Peyer's patch (tissue), 4 donors: ENCODE data around the gene FHIP2A. TPM values are rescaled to one million over a fixed set of nuclear protein-coding genes. Genes with fewer than 3 reads are reported as not detected.

ENCODE experiments used
- DNase-seq, 3 donors: peaks; one replicate each; pipeline ENCODE4 v3.0.0-alpha.2; 2017 to 2019
- H3K27ac ChIP-seq, 4 donors: fragments of 200-600 bp; sonication (generic); one replicate each; pipeline ENCODE4 v1.5.1; 2016 to 2019
- H3K27me3 ChIP-seq, 2 donors: fragments of 200-600 bp; sonication (generic); one replicate each; pipeline ENCODE4 v1.5.1; 2019
- H3K36me3 ChIP-seq, 3 donors: fragments of 200-600 bp; sonication (generic); one replicate each; pipeline ENCODE4 v1.5.1; 2016 to 2019
- H3K4me1 ChIP-seq, 4 donors: fragments of 200-600 bp; sonication (generic); one replicate each; pipeline ENCODE4 v1.5.1; 2016 to 2019
- H3K4me3 ChIP-seq, 4 donors: fragments of 200-600 bp; sonication (generic); 1 replicate in 3 of 4; 2 replicates in 1 of 4; pipeline ENCODE4 v1.5.1; 2016 to 2019; ENCODE audit warnings: mild to moderate bottlenecking in 1 of 4
- H3K9me3 ChIP-seq, 4 donors: fragments of 200-600 bp; sonication (generic); one replicate each; pipeline ENCODE4 v1.5.1; 2016 to 2019; ENCODE audit warnings: mild to moderate bottlenecking in 1 of 4
- POLR2A ChIP-seq, 2 donors: fragments of 450-650 bp; IDR thresholded peaks; one replicate each; pipeline ENCODE4 v1.5.1; 2017; ENCODE audit warnings: antibody characterized with exemption in 2 of 2, mild to moderate bottlenecking in 2 of 2, moderate library complexity in 2 of 2
- total RNA-seq, 4 donors: library from RNA; depleted of rRNA; stranded (reverse); fragments of >200 nt; gene quantifications; one replicate each; pipeline ENCODE4 v1.1.0, GENCODE V29; 2016
- TF ChIP-seq, protein P1 (sequence below), 6 experiments: fragments of 450-650 bp in 4 of 6; fragments of 200-600 bp in 2 of 6; sonication (generic) in 1 of 6; IDR thresholded peaks; one replicate each; pipeline ENCODE4 v1.5.1; 2017 to 2019; ENCODE audit warnings: antibody characterized with exemption in 6 of 6, mild to moderate bottlenecking in 3 of 6, moderate library complexity in 1 of 6

FHIP2A gene
- total RNA-seq, 4 donors from 2014 or later = 21.9 to 30.2 (median 26.8) TPM

DNA sequence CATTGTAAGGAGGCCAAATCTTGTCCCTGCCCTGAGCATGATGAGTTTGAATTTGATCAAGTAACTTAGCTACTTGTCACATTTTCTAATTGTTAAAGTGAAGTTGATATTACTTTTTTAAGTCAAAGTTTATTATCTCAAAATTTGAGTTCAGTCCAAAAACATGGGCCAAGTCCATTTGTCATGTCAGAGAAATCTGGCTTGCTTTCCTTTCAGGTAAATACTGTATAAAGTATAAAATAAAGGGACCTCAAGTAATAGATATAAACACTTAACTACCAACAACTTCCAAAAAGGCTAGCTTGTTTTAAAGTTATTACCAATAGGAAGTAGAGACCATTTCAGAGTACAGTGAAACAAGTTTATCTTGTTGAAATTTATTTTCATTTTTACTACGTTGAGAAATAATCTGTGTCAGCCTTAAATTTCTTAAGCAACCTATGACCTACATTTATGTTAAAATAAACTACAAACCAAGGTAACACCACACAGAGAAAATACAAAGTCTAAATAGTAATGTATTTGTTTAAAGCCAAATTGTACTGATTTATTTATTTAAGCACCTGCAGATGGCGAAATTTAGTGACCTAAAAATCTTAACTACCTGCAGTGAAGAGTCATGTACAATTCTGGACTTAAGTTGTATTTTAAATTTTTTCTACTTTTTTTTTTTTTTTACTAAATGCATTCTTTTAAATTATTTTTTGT is 36.5 kb downstream of the FHIP2A start:
- Histone ChIP-seq H3K4me3 (no peak overlapping the region), H3K36me3 (peaks cover 0 to 68% (median 0%) of the 10 kb centered on the region in 3 donors), H3K27me3 (no peaks in the 10 kb centered on the region), H3K27ac (no peak overlapping the region), H3K4me1 (no peaks in the 10 kb centered on the region), H3K9me3 (no peaks in the 10 kb centered on the region)
- TF ChIP-seq POLR2A (IDR thresholded peaks at IDR 0.05) = no peak
- TF ChIP-seq, protein P1, sequence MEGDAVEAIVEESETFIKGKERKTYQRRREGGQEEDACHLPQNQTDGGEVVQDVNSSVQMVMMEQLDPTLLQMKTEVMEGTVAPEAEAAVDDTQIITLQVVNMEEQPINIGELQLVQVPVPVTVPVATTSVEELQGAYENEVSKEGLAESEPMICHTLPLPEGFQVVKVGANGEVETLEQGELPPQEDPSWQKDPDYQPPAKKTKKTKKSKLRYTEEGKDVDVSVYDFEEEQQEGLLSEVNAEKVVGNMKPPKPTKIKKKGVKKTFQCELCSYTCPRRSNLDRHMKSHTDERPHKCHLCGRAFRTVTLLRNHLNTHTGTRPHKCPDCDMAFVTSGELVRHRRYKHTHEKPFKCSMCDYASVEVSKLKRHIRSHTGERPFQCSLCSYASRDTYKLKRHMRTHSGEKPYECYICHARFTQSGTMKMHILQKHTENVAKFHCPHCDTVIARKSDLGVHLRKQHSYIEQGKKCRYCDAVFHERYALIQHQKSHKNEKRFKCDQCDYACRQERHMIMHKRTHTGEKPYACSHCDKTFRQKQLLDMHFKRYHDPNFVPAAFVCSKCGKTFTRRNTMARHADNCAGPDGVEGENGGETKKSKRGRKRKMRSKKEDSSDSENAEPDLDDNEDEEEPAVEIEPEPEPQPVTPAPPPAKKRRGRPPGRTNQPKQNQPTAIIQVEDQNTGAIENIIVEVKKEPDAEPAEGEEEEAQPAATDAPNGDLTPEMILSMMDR (IDR thresholded peaks at IDR 0.05) = no peak
- DNase-seq = no peak

DNA sequence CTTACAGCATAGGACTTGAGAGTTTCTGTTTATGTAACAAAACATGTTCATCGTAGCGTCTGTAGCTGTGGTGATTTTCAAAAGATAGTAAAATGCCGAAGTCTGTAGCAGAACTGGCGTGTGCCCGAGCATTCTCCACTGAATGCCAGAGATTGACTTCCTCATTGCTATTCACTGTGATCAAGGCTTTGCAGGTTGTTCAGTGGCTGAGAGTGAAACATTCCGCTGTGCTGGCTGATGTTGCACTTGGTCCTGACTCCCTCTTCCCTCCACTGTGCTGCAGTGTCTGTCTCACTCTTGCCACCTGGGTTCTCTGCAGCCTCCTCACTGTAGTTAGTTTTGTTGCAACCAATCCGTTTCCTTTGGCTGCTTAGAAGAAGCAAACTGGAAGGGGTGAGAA is 37.6 kb downstream of the FHIP2A start:
- H3K27ac ChIP-seq = no peak overlapping the region
- H3K4me1 ChIP-seq = no peaks in the 10 kb centered on the region
- no peak for DNase-seq
- H3K4me3 ChIP-seq = no peak overlapping the region
- H3K9me3 ChIP-seq = no peaks in the 10 kb centered on the region
- H3K27me3 ChIP-seq = no peaks in the 10 kb centered on the region
- TF ChIP-seq POLR2A (IDR thresholded peaks at IDR 0.05) = no peak
- TF ChIP-seq, protein P1 (IDR thresholded peaks at IDR 0.05) = no peak
- peaks cover 0 to 78% (median 2%) of the 10 kb centered on the region in 3 donors for H3K36me3 ChIP-seq

DNA sequence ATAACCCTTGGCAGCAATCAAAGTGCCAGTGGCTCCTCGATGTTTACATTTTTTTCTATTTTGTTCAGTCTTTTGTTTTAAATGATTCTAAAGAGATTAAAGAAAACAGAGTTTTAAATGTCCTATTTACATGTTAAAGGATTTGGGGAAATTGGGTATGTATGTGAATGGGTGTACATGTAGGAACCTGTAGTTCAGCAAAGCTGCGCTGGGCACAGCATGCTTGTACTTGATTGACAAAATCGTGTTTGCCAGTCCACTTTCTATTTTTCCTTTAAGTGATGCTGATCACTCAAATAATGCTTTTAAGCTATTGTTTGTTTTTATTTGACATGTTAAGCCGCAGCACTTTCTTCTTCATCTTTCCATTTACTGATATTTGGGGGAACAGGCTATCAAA is 40.9 kb downstream of the FHIP2A start:
- DNase-seq = no peak
- peaks cover 0 to 63% (median 4%) of the 10 kb centered on the region in 3 donors for H3K36me3 ChIP-seq

DNA sequence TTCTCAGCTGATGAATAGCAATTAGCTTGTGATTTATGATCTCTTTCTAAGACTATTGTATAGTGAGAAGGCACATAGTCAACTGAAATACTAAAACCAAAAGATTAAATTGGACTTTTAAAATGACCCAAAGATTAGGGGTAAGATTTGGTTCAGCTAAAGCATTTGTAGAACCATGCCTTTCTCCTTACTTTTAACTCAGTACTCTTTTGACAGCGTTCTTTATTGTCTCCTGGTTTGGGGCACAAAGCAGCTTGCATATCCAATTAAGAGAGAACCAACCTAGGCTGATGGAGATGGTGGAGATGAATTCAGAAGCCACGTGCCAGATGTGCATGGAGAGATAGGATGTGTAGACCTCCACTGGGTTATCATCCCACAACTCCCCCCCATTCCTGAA is 45.8 kb downstream of the FHIP2A start:
- Histone ChIP-seq H3K27ac (no peak overlapping the region), H3K36me3 (peaks cover 0 to 28% (median 4%) of the 10 kb centered on the region in 3 donors), H3K4me3 (no peak overlapping the region), H3K4me1 (no peaks in the 10 kb centered on the region), H3K27me3 (no peaks in the 10 kb centered on the region), H3K9me3 (no peaks in the 10 kb centered on the region)
- DNase-seq = no peak
- TF ChIP-seq, protein P1 (IDR thresholded peaks at IDR 0.05) = no peak
- no peak for TF ChIP-seq POLR2A (IDR thresholded peaks at IDR 0.05)

More for the DNA sequence above, 40.9 kb downstream of the FHIP2A start:
- no peak overlapping the region for H3K27ac ChIP-seq
- no peaks in the 10 kb centered on the region for H3K4me1 ChIP-seq
- TF ChIP-seq, protein P1 (IDR thresholded peaks at IDR 0.05) = no peak
- no peak for TF ChIP-seq POLR2A (IDR thresholded peaks at IDR 0.05)
- H3K9me3 ChIP-seq = no peaks in the 10 kb centered on the region
- no peaks in the 10 kb centered on the region for H3K27me3 ChIP-seq
- H3K4me3 ChIP-seq = no peak overlapping the region

DNA sequence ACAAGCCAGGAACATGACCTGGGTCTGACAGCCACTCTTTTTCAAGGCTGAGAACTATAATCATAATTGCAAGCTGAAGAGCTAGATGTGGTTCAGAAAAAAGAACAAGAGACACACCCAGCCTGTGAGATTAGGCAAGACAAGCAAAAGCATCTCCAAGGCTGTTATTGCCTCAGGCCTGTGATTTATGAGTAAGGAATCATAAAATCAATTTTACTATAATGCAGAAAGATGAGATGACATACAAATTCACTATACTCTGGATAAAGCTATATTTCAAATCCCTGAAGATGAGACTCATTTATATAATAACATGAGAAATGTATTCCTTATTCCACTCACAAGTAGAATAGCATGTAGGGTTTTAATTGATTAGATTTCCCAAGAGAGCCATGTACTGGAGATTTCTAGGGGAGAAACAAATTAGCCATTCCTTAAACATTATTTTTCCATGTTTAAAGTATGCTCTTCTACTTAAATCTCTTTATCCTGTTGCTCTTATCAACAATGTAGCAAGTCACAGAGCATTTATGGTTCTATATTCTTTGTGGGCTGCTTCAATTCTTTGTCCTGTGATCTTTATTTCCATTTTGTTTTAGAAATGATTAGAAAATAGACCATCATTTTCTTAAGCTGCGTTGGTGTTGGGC is 47.4 kb downstream of the FHIP2A start:
- H3K27me3 ChIP-seq = no peaks in the 10 kb centered on the region
- TF ChIP-seq, protein P1 (IDR thresholded peaks at IDR 0.05) = no peak
- no peak for TF ChIP-seq POLR2A (IDR thresholded peaks at IDR 0.05)
- H3K27ac ChIP-seq = no peak overlapping the region
- DNase-seq = no peak
- H3K9me3 ChIP-seq = no peaks in the 10 kb centered on the region
- H3K4me1 ChIP-seq = no peaks in the 10 kb centered on the region
- no peak overlapping the region for H3K4me3 ChIP-seq
- H3K36me3 ChIP-seq = peaks cover 0 to 15% (median 4%) of the 10 kb centered on the region in 3 donors
